Gastrocnemius medialis (tissue), 4 donors: ENCODE data around the gene ANKS1B.

Experiments used
- POLR2A ChIP-seq, 2 donors: fragments of 450-650 bp; IDR thresholded peaks; one replicate each; pipeline ENCODE4 v1.6.1; 2017; ENCODE audit warnings: antibody characterized with exemption in 2 of 2, mild to moderate bottlenecking in 2 of 2, moderate library complexity in 2 of 2
- TF ChIP-seq, protein P1 (sequence below), 5 experiments: fragments of 450-650 bp in 3 of 5; fragments of 200-600 bp in 2 of 5; sonication (generic) in 2 of 5; IDR thresholded peaks in 4 of 5; conservative IDR thresholded peaks in 1 of 5; 1 replicate in 4 of 5; 2 replicates in 1 of 5; pipeline ENCODE4 v1.5.1; 2016 to 2019; ENCODE audit warnings: antibody characterized with exemption in 5 of 5, mild to moderate bottlenecking in 3 of 5, moderate library complexity in 3 of 5

- TF ChIP-seq, protein P1, sequence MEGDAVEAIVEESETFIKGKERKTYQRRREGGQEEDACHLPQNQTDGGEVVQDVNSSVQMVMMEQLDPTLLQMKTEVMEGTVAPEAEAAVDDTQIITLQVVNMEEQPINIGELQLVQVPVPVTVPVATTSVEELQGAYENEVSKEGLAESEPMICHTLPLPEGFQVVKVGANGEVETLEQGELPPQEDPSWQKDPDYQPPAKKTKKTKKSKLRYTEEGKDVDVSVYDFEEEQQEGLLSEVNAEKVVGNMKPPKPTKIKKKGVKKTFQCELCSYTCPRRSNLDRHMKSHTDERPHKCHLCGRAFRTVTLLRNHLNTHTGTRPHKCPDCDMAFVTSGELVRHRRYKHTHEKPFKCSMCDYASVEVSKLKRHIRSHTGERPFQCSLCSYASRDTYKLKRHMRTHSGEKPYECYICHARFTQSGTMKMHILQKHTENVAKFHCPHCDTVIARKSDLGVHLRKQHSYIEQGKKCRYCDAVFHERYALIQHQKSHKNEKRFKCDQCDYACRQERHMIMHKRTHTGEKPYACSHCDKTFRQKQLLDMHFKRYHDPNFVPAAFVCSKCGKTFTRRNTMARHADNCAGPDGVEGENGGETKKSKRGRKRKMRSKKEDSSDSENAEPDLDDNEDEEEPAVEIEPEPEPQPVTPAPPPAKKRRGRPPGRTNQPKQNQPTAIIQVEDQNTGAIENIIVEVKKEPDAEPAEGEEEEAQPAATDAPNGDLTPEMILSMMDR (IDR thresholded peaks at IDR 0.05 in 4 of 5, conservative IDR thresholded peaks at IDR 0.05 in 1 of 5), result no peak
- no peak for TF ChIP-seq POLR2A (IDR thresholded peaks at IDR 0.05)
These were observed 340.1 kb downstream of the ANKS1B start for GRCh38 chr12:99644629-99645028.
